NCI-H2227 (cell line): Measurements from ENCODE around the gene PRR33.
"Not testable (repeated sequence)": the region's sequence is repeated elsewhere in the genome, so short reads cannot be mapped to it uniquely, and the experiment has no call there.

Experiments used
- DNase-seq: peaks from one replicate; lab custom pipeline; 2025; ENCODE audit not compliant: unreplicated experiment; lab: John Stamatoyannopoulos, UW

PRR33 gene

GRCh38 chr11:1889941-1890855 lies 1.5 kb downstream of the PRR33 start:
- DNase-seq, result no peak

- no peak for DNase-seq
Observed at GRCh38 chr11:1889224-1889930, 2.3 kb downstream of the PRR33 start.

GRCh38 chr11:1888811-1889210 lies 2.9 kb downstream of the PRR33 start:
- no peak for DNase-seq

- no peak for DNase-seq
Observed at GRCh38 chr11:1888347-1888753, 3.3 kb downstream of the PRR33 start.

- no peak for DNase-seq
Observed at GRCh38 chr11:1887451-1888346, 4.0 kb downstream of the PRR33 start.

GRCh38 chr11:1886551-1886950 lies 5.1 kb downstream of the PRR33 start:
- not testable (repeated sequence) for DNase-seq

GRCh38 chr11:1884303-1884700 lies 7.4 kb downstream of the PRR33 start:
- DNase-seq, result no peak

GRCh38 chr11:1883346-1884302 lies 8.1 kb downstream of the PRR33 start:
- no peak for DNase-seq

- peak; percentile 84 for DNase-seq
Observed at GRCh38 chr11:1882265-1883238, 9.1 kb downstream of the PRR33 start.

GRCh38 chr11:1881442-1882264 lies 10.0 kb downstream of the PRR33 start:
- DNase-seq, result no peak

- no peak for DNase-seq
Observed at GRCh38 chr11:1880746-1881441, 10.8 kb downstream of the PRR33 start.

- no peak for DNase-seq
Observed at GRCh38 chr11:1879941-1880720, 11.6 kb downstream of the PRR33 start.

- no peak for DNase-seq
Observed at GRCh38 chr11:1879342-1879940, 12.3 kb downstream of the PRR33 start.

- DNase-seq, result no peak
Observed at GRCh38 chr11:1878137-1879031, 13.3 kb downstream of the PRR33 start.
